GM12878 (cell line): ENCODE results near the gene PAF1. TPM values are rescaled to one million over a fixed set of nuclear protein-coding genes. Genes with fewer than 3 reads are reported as not detected.

Source experiments
- ATAC-seq: fragments of 200-7000 bp; cut with Tn5 transposase; 3 replicates; pipeline ENCODE4 v1.9.1; 2020; ENCODE audit warnings: mild to moderate bottlenecking, moderate library complexity
- BruUV-seq: library from RNA; stranded (reverse); fragments of 400-500 nt; replicated peaks from 2 replicates; lab custom pipeline; 2021; lab: Mats Ljungman, UMichigan
- CTCF ChIA-PET: fragments of 300-600 bp; sonication (Branson Sonifier 250); formaldehyde crosslinking; extraction: SDS; loops from one replicate; lab custom pipeline; 2021; ENCODE audit warnings: inconsistent platforms; lab: Yijun Ruan, JAX
- POLR2A ChIA-PET: fragments of 350-600 bp; formaldehyde crosslinking; extraction: SDS; loops from one replicate; lab custom pipeline; 2021; ENCODE audit warnings: inconsistent platforms; lab: Charles Lee
- RAD21 ChIA-PET: fragments of 300-600 bp; sonication (Branson Sonifier 250); formaldehyde crosslinking; loops from one replicate; lab custom pipeline; 2023; ENCODE audit warnings: antibody characterized with exemption; ENCODE audit not compliant: unreplicated experiment; lab: Charles Lee
- SMC1A ChIA-PET: fragments of 300-600 bp; sonication (Branson Sonifier 250); formaldehyde crosslinking; loops from one replicate; lab custom pipeline; 2023; ENCODE audit not compliant: unreplicated experiment, uncharacterized antibody; lab: Charles Lee
- DNase-seq: peaks from one replicate; pipeline ENCODE4 v3.0.0-alpha.2; 2011; ENCODE audit warnings: low read depth, low spot score
- FAIRE-seq: peaks from 3 replicates; lab custom pipeline; 2011; peaks lifted over from hg19 to GRCh38; lab: Jason Lieb, UNC
- H2AFZ ChIP-seq: 2 replicates; pipeline ENCODE4 v1.6.0; 2011; ENCODE audit warnings: low read depth, low read length, control low read depth; ENCODE audit not compliant: control insufficient read depth
- H3K27ac ChIP-seq: 2 replicates; pipeline ENCODE4 v1.5.1; 2011; ENCODE audit warnings: control low read depth; ENCODE audit not compliant: control insufficient read depth, insufficient read depth
- H3K27me3 ChIP-seq, 2 experiments: replicated peaks in 1 of 2; 2 replicates each; pipeline versions ENCODE4 v1.6.0 to v1.6.1; 2011; ENCODE audit warnings: low read length in 1 of 2; ENCODE audit not compliant: control insufficient read depth in 2 of 2, insufficient read depth in 2 of 2
- H3K36me3 ChIP-seq, 2 experiments: 2 replicates each; pipeline ENCODE4 v1.5.1; 2011; ENCODE audit warnings: low read length in 1 of 2; ENCODE audit not compliant: control insufficient read depth in 2 of 2, insufficient read depth in 2 of 2
- H3K4me1 ChIP-seq: 2 replicates; pipeline ENCODE4 v1.6.1; 2011; ENCODE audit warnings: mild to moderate bottlenecking, low read length, moderate library complexity, mixed read lengths; ENCODE audit not compliant: control insufficient read depth, insufficient read depth
- H3K4me2 ChIP-seq: 2 replicates; pipeline ENCODE4 v1.6.0; 2011; ENCODE audit warnings: control low read depth; ENCODE audit not compliant: control insufficient read depth, insufficient read depth
- H3K4me3 ChIP-seq: fragments of 200-600 bp; sonication (generic); 2 replicates; pipeline ENCODE4 v1.5.1; 2016
- H3K79me2 ChIP-seq: 2 replicates; pipeline ENCODE4 v1.6.0; 2011; ENCODE audit warnings: low read length; ENCODE audit not compliant: control insufficient read depth, insufficient read depth
- H3K9ac ChIP-seq: 2 replicates; pipeline ENCODE4 v1.8.0; 2011; ENCODE audit warnings: low read length, control low read depth, mixed read lengths; ENCODE audit not compliant: control insufficient read depth, insufficient read depth
- H3K9me3 ChIP-seq: replicated peaks from 3 replicates; pipeline ENCODE4 v1.5.1; 2011; ENCODE audit warnings: mild to moderate bottlenecking, low read length; ENCODE audit not compliant: control insufficient read depth, insufficient read depth
- H4K20me1 ChIP-seq: 2 replicates; pipeline ENCODE4 v1.6.0; 2011; ENCODE audit not compliant: control insufficient read depth, insufficient read depth
- ATF2 ChIP-seq: IDR thresholded peaks from 2 replicates; pipeline ENCODE4 v1.6.1; 2012; ENCODE audit warnings: low read length, inconsistent platforms
- CHD1 ChIP-seq: IDR thresholded peaks from 2 replicates; pipeline ENCODE4 v1.6.1; 2012; ENCODE audit warnings: low read depth, low read length, improper control_type of control experiment
- E2F8 ChIP-seq: fragments of 450-650 bp; IDR thresholded peaks from 2 replicates; pipeline ENCODE4 v1.6.1; 2018; ENCODE audit warnings: mild to moderate bottlenecking, low read depth, moderate library complexity; ENCODE audit not compliant: partially characterized antibody
- HCFC1 ChIP-seq: fragments of 150-350 bp; IDR thresholded peaks from 2 replicates; pipeline ENCODE4 v1.6.1; 2014; ENCODE audit warnings: low read length
- MXI1 ChIP-seq: fragments of 150-350 bp; IDR thresholded peaks from 2 replicates; pipeline ENCODE4 v1.6.1; 2011; ENCODE audit warnings: low read depth, mild to moderate bottlenecking, inconsistent platforms, low read length, improper control_type of control experiment
- MYC ChIP-seq: IDR thresholded peaks from 2 replicates; pipeline ENCODE4 v1.6.1; 2011; ENCODE audit warnings: mild to moderate bottlenecking, low read length, moderate library complexity, inconsistent platforms; ENCODE audit not compliant: insufficient read depth, insufficient replicate concordance, insufficient read length, severe bottlenecking
- NFYB ChIP-seq: IDR thresholded peaks from 2 replicates; pipeline ENCODE4 v1.6.1; 2011; ENCODE audit warnings: low read depth, mild to moderate bottlenecking, low read length, improper control_type of control experiment, moderate library complexity; ENCODE audit not compliant: insufficient read depth
- NR2C1 ChIP-seq: fragments of 450-650 bp; IDR thresholded peaks from 2 replicates; pipeline ENCODE4 v1.6.1; 2017; ENCODE audit warnings: antibody characterized with exemption, mild to moderate bottlenecking, moderate library complexity
- PAX5 ChIP-seq: IDR thresholded peaks from 2 replicates; pipeline ENCODE4 v1.6.1; 2011; ENCODE audit warnings: low read depth, low read length, borderline replicate concordance
- RAD51 ChIP-seq: fragments of 450-650 bp; IDR thresholded peaks from 2 replicates; pipeline ENCODE4 v1.6.1; 2016; ENCODE audit warnings: moderate library complexity, mild to moderate bottlenecking, inconsistent platforms
- RFX5 ChIP-seq: IDR thresholded peaks from 2 replicates; pipeline ENCODE4 v1.6.1; 2011; ENCODE audit warnings: low read depth, low read length, improper control_type of control experiment
- ZNF207 ChIP-seq: fragments of 450-650 bp; IDR thresholded peaks from 2 replicates; pipeline ENCODE4 v1.6.1; 2014; ENCODE audit warnings: antibody characterized with exemption, mild to moderate bottlenecking, borderline replicate concordance
- WGBS: methylation state at CpG from one replicate; pipeline ENCODE4 v1.1.6; 2016; ENCODE audit warnings: low lambda C conversion rate; ENCODE audit not compliant: insufficient replicate concordance, insufficient coverage; ENCODE audit errors: missing lambda C conversion rate; 5-methylcytosine and 5-hydroxymethylcytosine counted together
- in situ Hi-C: fragments of 300-500 bp; cut with MboI; formaldehyde crosslinking; loops from 9 replicates; pipeline ENCODE4 v1.14.3; 2018; ENCODE audit warnings: mixed read lengths
- intact Hi-C: fragments of 100-400 bp; cut with micrococcal nuclease; formaldehyde crosslinking; loops from one replicate; pipeline ENCODE4 v1.14.2; 2022; ENCODE audit not compliant: unreplicated experiment
- polyA plus RNA-seq, 11 experiments: library from polyadenylated mRNA; depleted of rRNA in 4 of 11; unstranded in 6 of 11; stranded (reverse) in 5 of 11; fragments of >200 nt; fragmentation: Nextera tagmentation in 4 of 11; fragmentation: Illumina TruSeq in 1 of 11; extraction: Ambion mirVana in 4 of 11; extraction: Trizol in 1 of 11; gene quantifications; 1 replicate in 1 of 11; 2 replicates in 10 of 11; pipeline versions ENCODE4 v1.2.1 to v1.2.3, GENCODE V29; 2011 to 2016; ENCODE audit warnings: inconsistent platforms in 2 of 11, missing spikeins in 2 of 11, low read depth in 1 of 11
- total RNA-seq, 4 experiments: library from RNA; depleted of rRNA in 3 of 4; stranded (reverse); fragments of >200 nt in 3 of 4; fragmentation: Illumina TruSeq in 1 of 4; extraction: Trizol in 1 of 4; gene quantifications; 2 replicates each; pipeline versions ENCODE4 v1.2.1 to v1.2.3, GENCODE V29; 2013 to 2021
- TF ChIP-seq, protein P1 (sequence below), 3 experiments: IDR thresholded peaks in 2 of 3; conservative IDR thresholded peaks in 1 of 3; 2 replicates each; pipeline ENCODE4 v1.5.1; 2011; ENCODE audit warnings: low read depth in 3 of 3, low read length in 3 of 3, mild to moderate bottlenecking in 3 of 3, control low read depth in 2 of 3, moderate library complexity in 2 of 3, inconsistent platforms in 1 of 3, mixed read lengths in 1 of 3; ENCODE audit not compliant: control insufficient read depth in 2 of 3, insufficient read depth in 1 of 3; ENCODE audit errors: extremely low read depth in 1 of 3
- TF ChIP-seq, protein P2 (sequence below): fragments of 450-650 bp; IDR thresholded peaks from 2 replicates; pipeline ENCODE4 v1.6.1; 2016; ENCODE audit warnings: mild to moderate bottlenecking

Gene PAF1
- total and polyA plus RNA-seq, 10 of the 15 experiments (the other 5 are each of a cell fraction or from before 2014, with no cell fraction given), result 1.7 to 45.8 (median 39.6) TPM

DNA sequence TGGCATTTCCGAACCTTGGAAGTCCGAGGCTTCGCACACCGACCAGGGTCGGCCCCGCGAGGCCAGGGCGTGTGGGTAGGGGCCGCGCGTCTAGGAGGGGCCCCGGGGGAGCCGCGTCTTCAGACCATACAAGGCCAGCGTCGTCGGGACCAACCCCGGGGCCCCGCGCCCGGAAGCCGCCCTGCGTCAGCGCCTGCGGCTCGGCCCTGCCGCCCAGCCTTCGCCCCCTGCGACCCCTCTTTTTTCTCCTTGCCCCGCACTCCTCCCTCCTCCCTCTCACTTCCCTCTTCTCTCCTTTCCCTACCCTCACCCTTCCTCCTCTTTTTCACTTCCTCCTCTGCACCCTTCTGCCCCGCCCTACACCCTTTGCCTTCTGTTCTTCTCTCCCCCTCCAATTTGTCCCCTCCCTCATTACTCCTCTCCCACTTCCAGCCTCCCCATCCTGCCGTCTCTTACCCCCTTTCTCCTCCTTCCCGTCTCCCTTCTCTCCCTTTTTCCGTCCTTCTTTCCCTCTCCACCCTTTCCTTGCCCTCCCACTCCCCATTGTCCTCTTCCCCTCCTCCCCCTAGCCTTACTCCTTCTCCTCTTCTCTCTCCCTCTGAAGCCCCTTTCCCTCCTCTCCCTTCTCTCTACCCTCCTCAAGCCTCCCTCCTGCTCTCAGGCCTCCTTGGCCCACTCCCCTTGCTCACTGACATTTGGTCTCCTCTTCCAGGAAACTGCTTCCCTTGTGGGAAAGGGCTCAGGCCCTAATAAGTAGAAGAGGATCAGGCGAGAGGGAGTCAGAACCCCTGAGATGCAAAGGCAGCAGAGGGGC is 19.3 kb upstream of the PAF1 start:
- H3K36me3 ChIP-seq, result peaks cover 2 to 6% of the 10 kb centered on the region in 2 experiments; a peak in 2 of 4 replicates
- under 1% methylated on average over 24 of the region's 35 CpGs for whole genome bisulfite sequencing
- no peaks in the 10 kb centered on the region for H4K20me1 ChIP-seq
- SMC1A ChIA-PET, result interaction anchor here (3.0 kb wide), 1 partner anchor 12 kb away, joined by 18 read pairs; no protein-coding TSS in a partner anchor
- POLR2A ChIA-PET, result no interaction called here
- H3K9me3 ChIP-seq, result no peaks in the 10 kb centered on the region
- H3K9ac ChIP-seq, result peak overlapping the region; percentile 80
- H3K79me2 ChIP-seq, result peaks cover 71% of the 10 kb centered on the region
- H3K27me3 ChIP-seq, result no peaks in the 10 kb centered on the region
- BruUV-seq, result no TSS peak
- peak overlapping the region; percentile 38; the same call in 1 of the 2 replicates for H2AFZ ChIP-seq
- ATAC-seq (peak; percentile 47), FAIRE-seq (no peak), DNase-seq (no peak)
- peak overlapping the region; percentile 67 for H3K4me3 ChIP-seq
- peaks cover 22% of the 10 kb centered on the region for H3K4me1 ChIP-seq
- CTCF ChIA-PET, result interaction anchor here (1.1 to 1.2 kb wide), 2 partner anchors 9 to 12 kb away, joined by 4 read pairs; no protein-coding TSS in a partner anchor
- intact Hi-C loops, result loop anchor here (5.0 to 10.0 kb wide), 3 partner anchors 125 to 378 kb away; partner anchors contain the start of genes EID2B and FBXO27
- in situ Hi-C loops, result loop anchor here (5.0 kb wide), 1 partner anchor 288 kb away; no protein-coding TSS in a partner anchor
- peak overlapping the region; percentile 100 for H3K27ac ChIP-seq
- H3K4me2 ChIP-seq, result peak overlapping the region; percentile 77
- RAD21 ChIA-PET, result interaction anchor here (4.5 kb wide), 1 partner anchor 12 kb away, joined by 37 read pairs; no protein-coding TSS in a partner anchor
- TF ChIP-seq RFX5 (no peak), E2F8 (no peak), NFYB (peak; percentile 42; the same call in 1 of the 2 replicates), PAX5 (peak; percentile 84; the same call in 1 of the 2 replicates), MYC (no peak), RAD51 (no peak), HCFC1 (peak; percentile 23; the same call in 1 of the 2 replicates), NR2C1 (0 out of 2 replicates have a peak, but pooled peaks have one; percentile 4), MXI1 (no peak), CHD1 (no peak; the same call in 1 of the 2 replicates), ATF2 (no peak), ZNF207 (peak; percentile 66; the same call in 1 of the 2 replicates)
- TF ChIP-seq, protein P1, sequence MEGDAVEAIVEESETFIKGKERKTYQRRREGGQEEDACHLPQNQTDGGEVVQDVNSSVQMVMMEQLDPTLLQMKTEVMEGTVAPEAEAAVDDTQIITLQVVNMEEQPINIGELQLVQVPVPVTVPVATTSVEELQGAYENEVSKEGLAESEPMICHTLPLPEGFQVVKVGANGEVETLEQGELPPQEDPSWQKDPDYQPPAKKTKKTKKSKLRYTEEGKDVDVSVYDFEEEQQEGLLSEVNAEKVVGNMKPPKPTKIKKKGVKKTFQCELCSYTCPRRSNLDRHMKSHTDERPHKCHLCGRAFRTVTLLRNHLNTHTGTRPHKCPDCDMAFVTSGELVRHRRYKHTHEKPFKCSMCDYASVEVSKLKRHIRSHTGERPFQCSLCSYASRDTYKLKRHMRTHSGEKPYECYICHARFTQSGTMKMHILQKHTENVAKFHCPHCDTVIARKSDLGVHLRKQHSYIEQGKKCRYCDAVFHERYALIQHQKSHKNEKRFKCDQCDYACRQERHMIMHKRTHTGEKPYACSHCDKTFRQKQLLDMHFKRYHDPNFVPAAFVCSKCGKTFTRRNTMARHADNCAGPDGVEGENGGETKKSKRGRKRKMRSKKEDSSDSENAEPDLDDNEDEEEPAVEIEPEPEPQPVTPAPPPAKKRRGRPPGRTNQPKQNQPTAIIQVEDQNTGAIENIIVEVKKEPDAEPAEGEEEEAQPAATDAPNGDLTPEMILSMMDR (IDR thresholded peaks at IDR 0.05 in 2 of 3, conservative IDR thresholded peaks at IDR 0.05 in 1 of 3; ENCODE audit: control insufficient read depth in 2 of 3, extremely low read depth in 1 of 3, insufficient read depth in 1 of 3, low read depth in 3 of 3, low read length in 3 of 3), result no peak
- TF ChIP-seq, protein P2, sequence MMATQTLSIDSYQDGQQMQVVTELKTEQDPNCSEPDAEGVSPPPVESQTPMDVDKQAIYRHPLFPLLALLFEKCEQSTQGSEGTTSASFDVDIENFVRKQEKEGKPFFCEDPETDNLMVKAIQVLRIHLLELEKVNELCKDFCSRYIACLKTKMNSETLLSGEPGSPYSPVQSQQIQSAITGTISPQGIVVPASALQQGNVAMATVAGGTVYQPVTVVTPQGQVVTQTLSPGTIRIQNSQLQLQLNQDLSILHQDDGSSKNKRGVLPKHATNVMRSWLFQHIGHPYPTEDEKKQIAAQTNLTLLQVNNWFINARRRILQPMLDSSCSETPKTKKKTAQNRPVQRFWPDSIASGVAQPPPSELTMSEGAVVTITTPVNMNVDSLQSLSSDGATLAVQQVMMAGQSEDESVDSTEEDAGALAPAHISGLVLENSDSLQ, result peak; percentile 53
